Measurements from ENCODE around the gene COL23A1. TPM values are rescaled to one million over a fixed set of nuclear protein-coding genes. Genes with fewer than 3 reads are reported as not detected.

The COL23A1 gene
- total RNA-seq, 1 experiment from 2014 or later: not detected

GRCh38 chr5:178415353-178415752 is 174.8 kb downstream of the COL23A1 start:
- H4K20me1 ChIP-seq (ENCODE audit: low read length): no peaks in the 10 kb centered on the region
- DNase-seq: no peak
- no peak overlapping the region for H3K4me3 ChIP-seq (ENCODE audit: low read length)
- H2AFZ ChIP-seq (ENCODE audit: low read length): no peak overlapping the region
- no peak overlapping the region for H3K9ac ChIP-seq (ENCODE audit: low read length)
- no peak overlapping the region for H3K4me2 ChIP-seq (ENCODE audit: low read length)
- no peak for TF ChIP-seq EZH2 (IDR thresholded peaks at IDR 0.05; ENCODE audit: low read length, unreplicated experiment)
- no peak for TF ChIP-seq CTCF (conservative IDR thresholded peaks at IDR 0.05; ENCODE audit: low read depth, low read length)
- TF ChIP-seq EZH2phosphoT487 (IDR thresholded peaks at IDR 0.05; ENCODE audit: borderline replicate concordance, low read length): no peak
- intact Hi-C loops (cut with micrococcal nuclease): no loop called here
- no peak for ATAC-seq
- H3K79me2 ChIP-seq (ENCODE audit: low read length): no peaks in the 10 kb centered on the region
- ChIA-PET CTCF (no interaction called here), POLR2A (ENCODE audit: unreplicated experiment) (no interaction called here)
- H3K9me3 ChIP-seq (ENCODE audit: low read length): no peaks in the 10 kb centered on the region
- H3K36me3 ChIP-seq (ENCODE audit: low read depth, low read length): no peaks in the 10 kb centered on the region
- H3K27me3 ChIP-seq (ENCODE audit: low read length): peaks cover 32% of the 10 kb centered on the region
- no peaks in the 10 kb centered on the region for H3F3A ChIP-seq (ENCODE audit: low read length, unreplicated experiment)
- H3K27ac ChIP-seq (ENCODE audit: low read length): no peak overlapping the region
- peaks cover 4% of the 10 kb centered on the region; the same call in 1 of the 2 replicates for H3K4me1 ChIP-seq (ENCODE audit: insufficient read depth, low read length)
- no peaks in the 10 kb centered on the region for H3K9me2 ChIP-seq (replicated peaks; ENCODE audit: low read length)
- no TSS peak for BruUV-seq (replicated peaks)

GRCh38 chr5:178413988-178414387 is 176.2 kb downstream of the COL23A1 start:
- ATAC-seq (no peak), DNase-seq (no peak)
- Histone ChIP-seq H3K9ac (ENCODE audit: low read length) (no peak overlapping the region), H4K20me1 (ENCODE audit: low read length) (no peaks in the 10 kb centered on the region), H3K4me1 (ENCODE audit: insufficient read depth, low read length) (peaks cover 4% of the 10 kb centered on the region; the same call in 1 of the 2 replicates), H3K36me3 (ENCODE audit: low read depth, low read length) (no peaks in the 10 kb centered on the region), H3K27me3 (ENCODE audit: low read length) (peaks cover 42% of the 10 kb centered on the region), H3K27ac (ENCODE audit: low read length) (no peak overlapping the region), H3K9me2 (replicated peaks; ENCODE audit: low read length) (no peaks in the 10 kb centered on the region), H3F3A (ENCODE audit: low read length, unreplicated experiment) (no peaks in the 10 kb centered on the region), H3K9me3 (ENCODE audit: low read length) (no peaks in the 10 kb centered on the region), H3K4me3 (ENCODE audit: low read length) (no peak overlapping the region), H2AFZ (ENCODE audit: low read length) (no peak overlapping the region), H3K4me2 (ENCODE audit: low read length) (no peak overlapping the region), H3K79me2 (ENCODE audit: low read length) (no peaks in the 10 kb centered on the region)
- ChIA-PET CTCF (no interaction called here), POLR2A (ENCODE audit: unreplicated experiment) (no interaction called here)
- intact Hi-C loops (cut with micrococcal nuclease): no loop called here
- BruUV-seq (replicated peaks): no TSS peak
- TF ChIP-seq EZH2 (IDR thresholded peaks at IDR 0.05; ENCODE audit: low read length, unreplicated experiment) (no peak), EZH2phosphoT487 (IDR thresholded peaks at IDR 0.05; ENCODE audit: borderline replicate concordance, low read length) (no peak), CTCF (conservative IDR thresholded peaks at IDR 0.05; ENCODE audit: low read depth, low read length) (no peak)

- Histone ChIP-seq H3K79me2 (ENCODE audit: low read length) (no peaks in the 10 kb centered on the region), H3K4me1 (ENCODE audit: insufficient read depth, low read length) (no peaks in the 10 kb centered on the region), H3K9ac (ENCODE audit: low read length) (no peak overlapping the region), H3K36me3 (ENCODE audit: low read depth, low read length) (no peaks in the 10 kb centered on the region), H3K27ac (ENCODE audit: low read length) (no peak overlapping the region), H4K20me1 (ENCODE audit: low read length) (no peaks in the 10 kb centered on the region), H3F3A (ENCODE audit: low read length, unreplicated experiment) (no peaks in the 10 kb centered on the region), H2AFZ (ENCODE audit: low read length) (no peak overlapping the region), H3K9me3 (ENCODE audit: low read length) (no peaks in the 10 kb centered on the region), H3K4me3 (ENCODE audit: low read length) (no peak overlapping the region), H3K9me2 (replicated peaks; ENCODE audit: low read length) (no peaks in the 10 kb centered on the region), H3K27me3 (ENCODE audit: low read length) (peaks cover 43% of the 10 kb centered on the region), H3K4me2 (ENCODE audit: low read length) (no peak overlapping the region)
- DNase-seq: no peak
- ChIA-PET CTCF (no interaction called here), POLR2A (ENCODE audit: unreplicated experiment) (no interaction called here)
- intact Hi-C loops (cut with micrococcal nuclease): no loop called here
- BruUV-seq (replicated peaks): no TSS peak
- TF ChIP-seq EZH2 (IDR thresholded peaks at IDR 0.05; ENCODE audit: low read length, unreplicated experiment): no peak
- TF ChIP-seq CTCF (conservative IDR thresholded peaks at IDR 0.05; ENCODE audit: low read depth, low read length): no peak
- no peak for TF ChIP-seq EZH2phosphoT487 (IDR thresholded peaks at IDR 0.05; ENCODE audit: borderline replicate concordance, low read length)
- ATAC-seq: no peak
These were observed 179.1 kb downstream of the COL23A1 start for GRCh38 chr5:178411083-178411482.

All from PC-3 (cell line).